ENCODE measurements around the gene CDCA3.

The CDCA3 gene

GRCh38 chr12:6832125-6832524 is 19.0 kb downstream of the CDCA3 start:
- no peak for DNase-seq (ENCODE audit: low read depth in 2 of 2)

DNA sequence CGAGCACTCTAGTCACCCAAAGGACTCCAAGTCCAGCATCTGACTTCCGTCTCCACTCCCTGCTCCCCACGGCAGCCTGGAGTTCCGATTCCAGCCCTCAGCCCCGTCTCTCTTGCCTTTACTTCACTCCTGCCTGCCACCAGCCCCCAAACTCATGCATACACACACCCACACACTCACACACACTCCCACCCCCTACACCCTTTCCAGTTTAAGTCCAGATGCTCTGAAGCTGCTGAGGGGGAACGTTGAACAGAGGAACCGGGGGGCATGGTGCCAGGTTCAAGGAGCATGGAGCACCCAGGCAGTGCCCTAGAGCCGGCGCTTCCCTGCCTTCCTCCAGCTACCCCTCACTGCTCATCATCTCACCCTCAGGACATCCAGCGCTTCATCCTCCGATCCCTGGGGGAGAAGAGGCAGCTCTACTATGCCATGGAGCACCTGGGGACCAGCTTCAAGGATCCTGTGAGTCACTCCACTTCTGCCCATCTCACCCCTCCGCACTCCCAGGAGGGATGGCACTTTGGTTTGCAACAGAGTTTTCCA is 19.6 kb downstream of the CDCA3 start:
- no peak for DNase-seq (ENCODE audit: low read depth in 2 of 2)

DNA sequence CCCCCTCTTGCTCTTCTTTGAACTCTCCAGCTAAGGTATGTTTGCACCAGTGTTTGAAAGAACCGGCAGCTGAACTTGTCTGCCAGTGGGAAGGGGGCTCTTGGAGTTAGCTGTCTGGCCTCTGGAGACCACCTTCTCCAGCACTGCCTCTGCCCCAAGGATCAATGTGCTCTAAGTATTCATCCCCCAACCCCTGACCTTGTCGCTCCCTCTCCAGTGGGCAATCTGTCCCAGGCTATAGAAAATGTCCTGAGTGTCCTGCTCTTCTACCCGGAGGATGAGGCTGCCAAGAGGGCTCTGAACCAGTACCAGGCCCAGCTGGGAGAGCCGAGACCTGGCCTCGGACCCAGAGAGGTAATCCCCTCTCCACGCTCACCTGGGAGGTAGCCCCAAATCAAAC is 20.1 kb downstream of the CDCA3 start:
- no peak for DNase-seq (ENCODE audit: low read depth in 2 of 2)

DNA sequence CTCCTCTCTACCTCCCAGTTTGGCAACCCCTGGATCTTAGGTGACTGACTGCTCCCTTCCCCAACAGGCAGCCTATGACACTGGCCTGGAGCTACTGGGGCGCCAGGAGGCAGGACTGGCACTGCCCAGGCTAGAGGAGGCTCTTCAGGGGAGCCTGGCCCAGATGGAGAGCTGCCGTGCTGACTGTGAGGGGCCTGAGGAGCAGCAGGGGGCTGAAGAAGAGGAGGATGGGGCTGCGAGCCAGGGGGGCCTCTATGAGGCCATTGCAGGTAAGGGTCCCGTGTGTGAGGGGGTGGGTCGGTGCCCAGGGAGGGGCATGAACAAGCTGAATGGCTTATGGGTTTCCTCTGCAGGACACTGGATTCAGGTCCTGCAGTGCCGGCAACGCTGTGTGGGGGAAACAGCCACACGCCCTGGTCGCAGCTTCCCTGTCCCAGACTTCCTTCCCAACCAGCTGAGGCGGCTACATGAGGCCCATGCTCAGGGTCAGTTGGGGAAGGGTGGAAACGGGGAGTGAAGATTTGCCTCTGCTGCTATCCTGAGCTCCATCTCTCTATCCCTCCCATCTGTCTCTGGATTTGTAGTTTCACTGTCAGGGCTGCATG is 20.7 kb downstream of the CDCA3 start:
- DNase-seq (ENCODE audit: low read depth in 2 of 2): no peak

DNA sequence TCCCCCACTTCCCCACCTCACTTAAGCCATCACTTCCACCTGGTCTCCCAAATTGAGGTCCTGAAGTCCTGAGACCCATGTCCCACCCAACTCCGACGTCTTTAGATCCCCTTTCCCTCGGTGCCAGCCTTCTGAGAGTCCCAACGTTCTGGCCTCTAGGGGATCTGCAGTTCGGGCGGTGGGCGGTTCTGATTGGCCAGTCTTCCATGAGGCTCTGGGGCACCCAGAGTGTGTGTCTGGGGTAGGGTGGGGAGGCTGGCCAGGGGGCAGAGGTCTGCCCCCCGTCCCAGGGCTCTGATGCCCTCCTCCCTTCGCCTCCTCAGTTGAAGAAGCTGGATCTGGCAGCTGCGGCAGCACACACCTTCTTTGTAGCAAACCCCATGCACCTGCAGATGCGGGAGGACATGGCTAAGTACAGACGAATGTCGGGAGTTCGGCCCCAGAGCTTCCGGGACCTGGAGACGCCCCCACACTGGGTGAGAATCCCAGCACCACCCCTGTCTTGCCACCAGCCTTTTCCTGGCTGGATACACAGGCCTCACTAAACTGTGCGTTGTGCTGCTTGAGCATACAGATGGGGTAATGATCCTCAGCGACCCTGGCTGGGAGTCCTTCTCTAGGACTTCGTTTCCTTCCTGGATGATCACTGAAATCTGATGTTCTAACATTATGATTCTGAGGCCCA is 21.4 kb downstream of the CDCA3 start:
- DNase-seq (ENCODE audit: low read depth in 2 of 2): no peak

DNA sequence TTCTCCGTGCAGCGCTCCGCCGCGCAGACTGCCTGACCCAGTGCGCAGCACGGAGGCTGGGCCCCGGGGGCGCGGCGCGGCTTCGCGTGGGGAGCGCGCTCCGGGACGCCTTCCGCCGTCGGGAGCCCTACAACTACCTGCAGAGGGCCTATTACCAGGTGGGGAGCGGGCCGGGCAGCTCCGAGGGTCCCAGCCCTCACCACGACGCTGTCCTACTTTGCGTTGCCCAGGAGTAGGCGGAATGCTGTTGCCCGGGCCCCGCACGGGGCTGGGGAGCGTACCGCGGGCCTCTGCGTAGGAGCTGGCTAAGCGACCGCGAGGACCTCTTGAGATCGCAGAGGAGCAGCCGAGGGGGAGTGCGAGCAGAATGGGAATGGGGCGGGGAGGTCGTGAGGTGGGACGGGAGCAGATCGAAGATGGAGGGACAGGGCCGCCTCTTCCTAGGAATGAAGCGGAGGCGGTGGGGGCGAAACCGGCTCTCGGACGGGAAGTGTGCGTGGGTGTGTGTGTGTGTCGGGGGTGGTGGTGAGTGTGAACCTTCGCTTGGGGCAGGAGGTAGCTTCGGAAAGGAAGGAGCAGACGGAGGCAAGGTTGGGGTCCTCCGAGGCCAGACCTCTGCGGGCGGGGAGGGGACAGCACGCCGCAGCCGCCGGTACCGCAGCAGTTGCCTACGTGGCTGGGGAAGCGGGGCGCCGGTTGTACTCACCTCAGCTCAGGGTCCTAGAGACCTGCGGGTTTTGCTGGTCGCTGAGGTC is 22.1 kb downstream of the CDCA3 start:
- DNase-seq (ENCODE audit: low read depth in 2 of 2): no peak

GRCh38 chr12:6827982-6828780 is 22.9 kb downstream of the CDCA3 start, which contains the start of gene P3H3:
P3H3 (plus strand) TSS chr12:6828407; CDS start chr12:6828441, 34 bp downstream.
- no peak for DNase-seq (ENCODE audit: low read depth in 2 of 2)

- peak; percentile 39 to 61 for DNase-seq (ENCODE audit: low read depth in 2 of 2)
These were observed 23.6 kb downstream of the CDCA3 start for GRCh38 chr12:6827437-6827911.

DNA sequence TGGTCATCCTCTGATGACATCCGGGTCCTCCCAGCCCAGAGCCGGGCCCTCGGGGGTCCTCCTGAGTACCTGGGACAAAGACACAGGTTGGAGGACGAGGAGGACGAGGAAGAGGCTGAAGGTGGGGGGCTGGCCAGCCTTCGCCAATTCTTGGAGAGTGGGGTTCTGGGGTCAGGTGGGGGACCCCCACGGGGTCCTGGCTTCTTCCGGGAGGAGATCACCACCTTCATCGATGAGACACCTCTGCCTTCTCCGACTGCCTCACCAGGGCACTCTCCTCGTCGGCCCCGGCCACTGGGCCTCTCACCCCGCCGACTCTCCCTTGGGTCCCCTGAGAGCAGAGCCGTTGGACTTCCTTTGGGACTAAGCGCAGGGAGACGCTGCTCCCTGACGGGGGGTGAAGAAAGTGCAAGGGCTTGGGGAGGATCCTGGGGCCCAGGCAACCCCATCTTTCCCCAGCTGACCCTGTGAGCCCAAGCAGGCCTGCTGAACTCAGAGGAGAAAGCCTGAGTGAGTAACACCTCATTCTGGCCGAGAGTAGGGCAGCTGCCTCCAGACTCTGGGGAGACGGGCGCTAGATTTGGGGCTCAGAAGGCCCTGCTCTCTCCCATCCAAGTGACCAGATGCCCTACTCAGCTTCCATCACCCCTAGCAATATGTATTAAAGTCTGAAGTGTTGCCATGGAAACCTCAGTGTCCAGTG is 24.2 kb downstream of the CDCA3 start:
- no peak for DNase-seq (ENCODE audit: low read depth in 2 of 2)

DNA sequence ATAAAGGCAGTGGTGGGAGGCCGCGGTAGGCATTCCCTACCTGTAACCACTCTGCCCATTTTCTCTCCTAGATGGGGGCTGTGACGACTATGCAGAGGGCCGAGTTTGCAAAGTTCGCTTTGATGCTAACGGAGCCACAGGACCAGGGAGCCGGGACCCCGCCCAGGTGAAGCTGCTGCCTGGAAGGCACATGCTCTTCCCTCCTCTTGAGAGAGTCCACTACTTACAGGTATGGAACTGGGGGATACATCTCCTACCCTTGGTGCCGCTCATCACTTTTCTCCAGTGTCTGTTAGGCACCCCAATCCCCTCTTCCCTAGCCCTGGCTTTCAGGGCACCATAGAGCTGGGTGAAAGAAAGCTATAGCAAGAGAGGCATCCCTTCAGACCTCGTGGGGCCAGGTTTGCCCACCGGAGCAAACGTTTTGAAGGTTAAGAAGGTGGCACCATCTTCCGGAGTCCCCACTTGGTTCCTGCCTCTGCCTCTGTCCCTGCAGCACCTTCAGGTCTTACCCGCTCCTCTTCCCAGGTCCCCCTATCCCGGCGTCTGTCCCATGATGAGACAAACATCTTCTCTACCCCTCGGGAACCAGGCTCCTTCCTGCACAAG is 24.9 kb downstream of the CDCA3 start:
- DNase-seq (ENCODE audit: low read depth in 2 of 2): no peak

DNA sequence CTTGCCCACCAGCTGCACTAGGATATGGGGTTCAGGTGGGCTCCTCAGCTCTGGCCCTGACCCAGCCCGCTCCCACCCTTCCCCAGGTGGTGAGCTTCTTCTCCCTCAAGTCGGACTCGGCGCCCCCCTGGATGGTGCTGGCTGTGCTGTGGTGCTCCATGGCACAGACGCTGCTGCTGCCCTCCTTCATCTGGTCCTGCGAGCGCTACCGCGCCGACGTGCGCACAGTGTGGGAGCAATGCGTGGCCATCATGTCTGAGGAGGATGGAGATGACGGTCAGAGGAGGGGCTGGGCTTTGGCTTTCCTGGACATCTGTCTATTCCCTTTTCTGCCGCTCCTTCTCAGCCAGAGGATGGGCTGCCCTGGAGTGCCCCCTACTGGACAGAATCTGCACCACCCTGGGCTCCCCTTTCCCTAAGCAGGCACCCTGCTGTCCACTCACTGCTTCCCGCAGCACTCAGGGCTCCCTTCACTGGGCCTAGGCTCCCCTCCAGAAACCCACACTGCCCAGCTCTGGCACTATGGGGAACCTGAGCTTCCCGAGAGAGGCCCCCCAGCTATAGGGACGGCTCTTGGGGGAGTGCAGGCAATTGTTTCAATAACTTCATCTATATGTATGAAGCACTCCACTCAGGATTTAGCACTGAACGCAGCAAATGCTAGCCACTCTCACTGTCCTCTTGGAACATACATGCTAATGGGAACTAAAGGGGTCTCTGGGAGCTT is 25.5 kb downstream of the CDCA3 start:
- DNase-seq (ENCODE audit: low read depth in 2 of 2): peak; percentile 83 to 84

DNA sequence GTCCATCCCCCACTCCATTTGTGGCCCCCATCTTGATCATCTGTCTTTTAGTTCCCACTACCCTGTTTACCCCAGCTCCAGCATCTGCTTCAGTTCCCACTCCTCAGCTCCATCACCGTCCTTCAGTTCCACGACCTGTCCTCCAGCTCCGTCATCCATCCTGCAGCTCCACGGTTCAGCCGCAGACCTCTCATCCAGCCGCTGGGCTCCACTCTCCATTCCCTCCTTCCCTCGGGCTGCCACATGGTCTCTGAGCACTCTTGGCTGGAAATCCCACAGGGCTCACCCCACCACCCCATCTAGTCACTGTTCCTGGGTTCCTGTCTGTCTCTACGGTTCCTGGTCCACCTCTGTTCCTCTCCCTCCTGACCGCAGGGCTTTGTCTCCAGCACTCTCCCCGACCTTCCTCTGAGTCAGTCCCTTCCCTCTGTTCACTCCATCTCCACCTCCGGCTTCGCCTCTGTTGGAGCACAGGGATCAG is 26.1 kb downstream of the CDCA3 start:
- no peak for DNase-seq (ENCODE audit: low read depth in 2 of 2)

DNA sequence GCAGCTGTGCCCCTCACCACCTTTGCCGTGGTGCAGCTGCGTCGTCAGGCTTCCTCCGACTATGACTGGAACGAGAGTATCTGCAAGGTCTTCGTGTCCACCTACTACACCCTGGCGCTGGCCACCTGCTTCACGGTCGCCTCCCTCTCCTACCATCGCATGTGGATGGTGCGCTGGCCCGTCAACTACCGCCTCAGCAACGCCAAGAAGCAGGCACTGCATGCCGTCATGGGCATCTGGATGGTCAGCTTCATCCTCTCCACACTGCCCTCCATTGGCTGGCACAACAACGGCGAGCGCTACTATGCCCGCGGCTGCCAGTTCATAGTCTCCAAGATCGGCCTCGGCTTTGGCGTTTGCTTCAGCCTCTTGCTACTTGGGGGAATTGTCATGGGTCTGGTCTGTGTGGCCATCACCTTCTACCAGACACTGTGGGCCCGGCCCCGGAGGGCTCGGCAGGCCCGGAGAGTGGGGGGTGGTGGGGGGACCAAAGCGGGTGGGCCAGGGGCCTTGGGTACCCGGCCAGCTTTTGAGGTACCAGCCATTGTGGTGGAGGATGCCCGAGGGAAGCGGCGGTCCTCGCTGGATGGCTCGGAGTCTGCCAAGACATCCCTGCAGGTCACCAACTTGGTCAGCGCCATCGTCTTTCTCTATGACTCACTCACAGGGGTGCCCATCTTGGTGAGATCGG is 26.9 kb downstream of the CDCA3 start:
- DNase-seq (ENCODE audit: low read depth in 2 of 2): no peak

DNA sequence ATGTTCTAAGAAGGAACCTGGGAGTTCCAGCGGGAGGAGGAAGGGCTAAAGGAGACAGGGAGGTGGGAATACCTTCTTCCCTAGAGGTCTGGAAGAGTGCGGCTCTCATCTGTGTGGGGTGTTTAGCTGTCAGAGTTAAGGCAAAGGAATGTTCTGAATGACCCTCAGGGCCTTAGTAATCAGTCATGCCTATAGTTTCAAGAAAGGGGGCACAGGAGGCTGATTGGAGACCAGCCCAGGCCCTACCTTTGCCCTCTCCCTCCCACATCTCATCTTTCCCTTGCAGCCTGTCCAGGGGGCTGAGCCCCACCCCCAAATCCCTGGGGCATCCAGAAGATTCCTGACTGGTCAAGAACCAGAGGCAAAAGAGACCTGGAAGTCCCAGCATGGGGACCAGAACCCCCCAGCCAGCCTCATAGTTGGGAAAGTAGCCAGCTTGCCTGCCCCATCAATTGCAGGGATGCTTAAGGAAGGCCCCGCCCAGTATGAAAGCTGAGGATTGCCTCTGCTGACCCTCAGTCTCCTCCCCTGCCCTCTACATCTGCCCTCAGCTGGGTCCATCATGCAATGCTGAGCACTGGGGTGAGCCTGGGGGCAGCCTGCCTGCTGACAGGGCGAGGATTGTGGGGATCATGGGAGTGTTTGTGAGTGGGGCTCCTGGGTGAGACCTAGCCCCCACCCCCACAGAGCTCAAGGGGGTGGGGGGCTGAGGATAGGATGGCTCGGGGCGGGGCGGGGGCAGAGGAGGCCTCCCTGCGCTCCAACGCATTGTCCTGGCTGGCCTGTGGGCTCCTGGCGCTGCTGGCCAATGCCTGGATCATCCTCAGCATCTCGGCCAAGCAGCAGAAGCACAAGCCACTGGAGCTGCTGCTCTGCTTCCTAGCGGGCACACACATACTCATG is 27.7 kb downstream of the CDCA3 start:
- DNase-seq (ENCODE audit: low read depth in 2 of 2): no peak

DNA sequence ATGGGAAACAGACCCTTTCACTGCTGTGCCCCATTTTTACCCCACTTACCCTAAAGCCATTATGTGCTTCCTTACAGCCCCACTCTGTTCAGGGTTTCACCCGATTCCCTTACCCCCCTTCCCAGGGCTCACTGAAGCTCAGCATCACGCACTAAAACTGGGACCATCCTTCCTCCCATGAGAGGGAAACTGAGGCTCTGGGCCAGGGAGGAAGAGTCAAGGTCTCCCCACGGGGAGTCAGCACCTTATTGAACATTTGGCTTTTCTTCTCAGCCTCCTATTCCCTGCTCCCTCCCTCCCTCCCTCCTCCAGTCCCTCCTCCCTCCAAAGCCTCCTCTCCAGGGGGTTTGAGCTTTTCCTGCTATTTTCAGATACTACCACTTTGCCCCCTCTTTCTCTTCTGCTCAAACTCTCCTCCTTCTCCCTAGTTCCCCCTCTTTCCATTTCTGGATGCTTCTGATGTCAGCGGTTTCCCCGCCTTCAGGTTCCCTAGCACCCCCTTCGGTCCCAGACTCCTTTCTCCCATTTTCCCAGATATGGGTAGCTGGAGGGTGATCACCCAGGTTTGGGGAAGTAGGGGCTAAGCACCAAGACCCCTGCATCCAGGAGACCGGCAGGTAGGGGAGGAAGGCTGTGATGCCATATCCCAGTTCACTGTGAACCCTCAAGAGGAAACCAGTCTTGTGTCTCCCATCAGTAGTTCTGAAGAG is 28.5 kb downstream of the CDCA3 start:
- no peak for DNase-seq (ENCODE audit: low read depth in 2 of 2)

DNA sequence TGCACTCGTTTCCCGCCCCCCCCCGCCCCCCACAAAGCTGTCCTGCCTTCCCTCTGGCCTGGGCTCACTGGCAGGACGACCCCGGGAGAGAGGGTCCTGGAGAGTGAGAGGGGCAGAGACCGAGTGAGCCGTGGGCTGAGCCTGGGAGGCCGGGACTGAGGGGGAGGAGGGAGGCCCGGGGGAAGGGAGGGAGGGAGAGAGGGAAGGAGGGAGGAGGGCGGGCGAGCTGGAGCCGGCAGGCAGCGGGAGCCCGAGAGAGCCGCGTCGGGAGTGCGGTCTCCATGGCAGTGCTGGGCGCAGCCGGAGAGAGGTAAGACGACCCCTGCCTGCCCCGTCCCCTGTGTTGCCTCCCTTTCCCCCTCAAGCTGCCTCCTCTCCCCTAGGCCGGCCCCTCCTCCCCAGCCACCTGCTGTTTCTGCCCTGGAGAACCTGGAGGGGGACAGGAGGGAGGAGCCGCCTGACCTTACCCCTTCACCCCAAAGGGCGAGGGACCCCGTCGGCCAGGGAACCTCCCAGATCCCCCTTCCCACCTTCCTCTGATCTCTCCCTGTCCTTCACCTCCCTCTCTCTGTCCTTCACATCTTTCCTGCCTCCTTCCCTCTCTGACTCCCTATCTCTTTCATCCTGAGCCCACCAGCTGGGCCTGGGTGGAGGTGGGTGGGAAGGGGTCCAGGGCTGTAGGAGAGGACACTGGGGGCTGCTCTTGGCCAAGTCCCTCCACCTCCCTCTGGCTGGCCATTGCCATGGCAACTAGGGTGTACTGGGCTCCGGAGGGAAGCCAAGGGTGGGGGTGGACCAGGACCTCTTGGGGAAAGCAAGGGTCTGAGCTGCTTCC is 29.3 kb downstream of the CDCA3 start, which contains the start of gene GPR162:
Gene GPR162 (plus strand): TSS at position 231 of the 835 bp plus-strand sequence. CDS start 2,078 bp downstream, outside the sequence.
- DNase-seq (ENCODE audit: low read depth in 2 of 2): no peak
